Measurements from ENCODE around the gene SLC39A13.

SLC39A13 gene

GRCh38 chr11:47453365-47453764 is 45.0 kb downstream of the SLC39A13 start:
- no peak for DNase-seq (ENCODE audit: low spot score)

- DNase-seq (ENCODE audit: low spot score): peak; percentile 79
Observed at GRCh38 chr11:47454258-47454671, 45.9 kb downstream of the SLC39A13 start.

DNA sequence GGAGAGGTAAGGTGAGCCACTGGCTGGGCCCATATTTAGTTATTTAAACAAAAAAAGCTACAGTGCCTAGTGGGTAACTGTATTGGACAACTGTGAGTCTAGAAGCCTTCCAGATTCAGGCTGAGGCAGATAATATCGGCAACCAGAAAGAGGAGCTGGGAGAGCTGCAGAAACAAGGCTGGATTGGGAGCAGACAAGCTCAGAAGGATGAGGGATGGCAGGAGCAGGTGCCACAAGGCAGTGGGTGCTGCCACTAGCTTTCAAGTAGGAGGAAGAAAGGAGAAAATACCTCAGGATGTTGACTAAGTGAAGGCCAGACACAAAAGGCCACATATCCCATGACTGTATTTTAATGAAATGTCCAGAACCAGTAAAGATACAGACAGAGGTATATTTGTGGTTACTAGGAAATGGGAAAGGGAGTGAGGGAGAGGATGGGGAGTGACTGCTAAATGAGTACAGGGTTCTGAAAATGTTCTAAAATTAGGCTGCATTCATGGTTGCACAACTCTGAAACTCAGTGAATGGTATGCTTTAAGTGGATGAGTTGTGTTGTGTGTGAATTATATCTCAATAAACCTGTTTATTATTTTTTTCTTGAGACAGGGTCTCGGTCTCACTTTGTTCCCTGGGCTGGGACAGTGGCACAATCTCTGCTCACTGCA is 52.3 kb downstream of the SLC39A13 start:
- DNase-seq (ENCODE audit: low spot score): no peak

DNA sequence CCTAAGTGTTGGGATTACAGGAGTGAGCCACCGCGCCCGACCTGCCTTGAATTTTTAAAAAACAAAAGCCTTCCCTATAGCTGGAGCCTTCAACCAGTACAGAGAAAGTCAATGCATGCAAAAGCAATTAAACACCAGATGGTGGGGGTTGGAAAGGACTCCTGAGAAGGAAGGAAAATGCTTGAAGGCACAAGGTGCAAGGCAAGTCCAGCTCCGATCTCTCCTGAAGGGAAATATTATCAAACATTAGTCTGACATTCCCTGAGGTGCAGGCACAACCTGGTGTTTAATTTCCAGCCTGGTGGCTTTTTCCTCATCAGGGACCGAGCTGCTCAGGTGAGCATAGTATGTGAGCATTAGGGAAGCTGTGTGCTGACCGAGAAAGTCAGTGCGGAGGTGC is 53.5 kb downstream of the SLC39A13 start:
- DNase-seq (ENCODE audit: low spot score): no peak

GRCh38 chr11:47464483-47464882 is 56.1 kb downstream of the SLC39A13 start:
- no peak for DNase-seq (ENCODE audit: low spot score)
